Lower leg skin (tissue), 4 donors: Measurements from ENCODE around the gene ERN2. TPM values are rescaled to one million over a fixed set of nuclear protein-coding genes. Genes with fewer than 3 reads are reported as not detected.

Experiments
- DNase-seq, 2 donors: peaks; one replicate each; pipeline ENCODE4 v3.0.0-alpha.2; 2019; ENCODE audit warnings: low spot score in 2 of 2
- H3K4me3 ChIP-seq: fragments of 200-600 bp; sonication (generic); 2 replicates; pipeline ENCODE4 v1.5.1; 2017; ENCODE audit warnings: mild to moderate bottlenecking, low read depth; ENCODE audit not compliant: poor library complexity, severe bottlenecking
- CTCF ChIP-seq, 3 donors: fragments of 450-650 bp; IDR thresholded peaks; one replicate each; pipeline ENCODE4 v1.5.1; 2016; ENCODE audit warnings: antibody characterized with exemption in 3 of 3, mild to moderate bottlenecking in 3 of 3, moderate library complexity in 2 of 3
- POLR2A ChIP-seq, 2 donors: fragments of 450-650 bp; IDR thresholded peaks; one replicate each; pipeline ENCODE4 v1.6.1; 2016 to 2017; ENCODE audit warnings: antibody characterized with exemption in 2 of 2, mild to moderate bottlenecking in 1 of 2, moderate library complexity in 1 of 2
- WGBS, 2 donors: methylation state at CpG; one replicate each; pipeline ENCODE4 v1.1.5; 2018; 5-methylcytosine and 5-hydroxymethylcytosine counted together
- intact Hi-C: fragments of 100-400 bp; cut with DNase I; formaldehyde crosslinking; loops from one replicate; pipeline ENCODE4 v1.15.0; 2023; ENCODE audit warnings: low total_unique reads
- total RNA-seq, 4 donors: library from RNA; depleted of rRNA; stranded (reverse); fragments of >200 nt; gene quantifications; one replicate each; pipeline ENCODE4 v1.1.0, GENCODE V29; 2016

The ERN2 gene
- total RNA-seq, 4 donors from 2014 or later, result 0.25 to 2.4 (median 0.49) TPM

DNA sequence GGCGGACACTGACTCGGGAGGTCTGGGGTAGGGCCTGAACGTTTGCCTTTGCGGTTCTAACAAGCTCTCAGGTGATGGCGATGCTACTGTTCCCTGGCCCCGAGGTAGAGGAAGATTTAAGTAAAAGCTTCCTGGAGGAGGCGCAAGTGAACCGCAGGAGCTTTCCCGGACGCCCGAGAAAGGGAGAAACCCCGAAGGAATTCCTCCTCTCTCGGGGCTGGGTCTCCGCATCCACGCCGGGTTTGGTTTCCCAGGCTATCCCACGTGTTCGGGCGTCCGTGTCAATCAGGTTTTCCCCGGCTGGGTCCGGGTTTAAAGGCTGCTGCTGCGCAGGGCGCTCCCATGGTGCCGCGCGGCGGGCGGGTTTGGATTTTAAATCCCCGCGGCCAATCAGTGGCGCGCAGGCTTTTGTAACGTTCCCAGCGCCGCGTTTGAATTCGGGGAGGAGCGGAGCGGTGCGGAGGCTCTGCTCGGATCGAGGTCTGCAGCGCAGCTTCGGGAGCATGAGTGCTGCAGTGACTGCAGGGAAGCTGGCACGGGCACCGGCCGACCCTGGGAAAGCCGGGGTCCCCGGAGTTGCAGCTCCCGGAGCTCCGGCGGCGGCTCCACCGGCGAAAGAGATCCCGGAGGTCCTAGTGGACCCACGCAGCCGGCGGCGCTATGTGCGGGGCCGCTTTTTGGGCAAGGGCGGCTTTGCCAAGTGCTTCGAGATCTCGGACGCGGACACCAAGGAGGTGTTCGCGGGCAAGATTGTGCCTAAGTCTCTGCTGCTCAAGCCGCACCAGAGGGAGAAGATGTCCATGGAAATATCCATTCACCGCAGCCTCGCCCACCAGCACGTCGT lies 34.4 kb downstream of the ERN2 start, which contains the start of gene PLK1:
PLK1 (plus strand) TSS at position 460 of the 844 bp plus-strand sequence; CDS start at position 504, 44 bp downstream.
- intact Hi-C loops, result no loop called here
- H3K4me3 ChIP-seq, result peak within 1 kb of the TSS; percentile 19
- TF ChIP-seq POLR2A (IDR thresholded peaks at IDR 0.05) (no peak), CTCF (IDR thresholded peaks at IDR 0.05) (no peak)
- peak; percentile 42 to 91 for DNase-seq
- WGBS, 2 donors, result 1% methylated on average over 58 to 62 of the region's 75 CpGs

DNA sequence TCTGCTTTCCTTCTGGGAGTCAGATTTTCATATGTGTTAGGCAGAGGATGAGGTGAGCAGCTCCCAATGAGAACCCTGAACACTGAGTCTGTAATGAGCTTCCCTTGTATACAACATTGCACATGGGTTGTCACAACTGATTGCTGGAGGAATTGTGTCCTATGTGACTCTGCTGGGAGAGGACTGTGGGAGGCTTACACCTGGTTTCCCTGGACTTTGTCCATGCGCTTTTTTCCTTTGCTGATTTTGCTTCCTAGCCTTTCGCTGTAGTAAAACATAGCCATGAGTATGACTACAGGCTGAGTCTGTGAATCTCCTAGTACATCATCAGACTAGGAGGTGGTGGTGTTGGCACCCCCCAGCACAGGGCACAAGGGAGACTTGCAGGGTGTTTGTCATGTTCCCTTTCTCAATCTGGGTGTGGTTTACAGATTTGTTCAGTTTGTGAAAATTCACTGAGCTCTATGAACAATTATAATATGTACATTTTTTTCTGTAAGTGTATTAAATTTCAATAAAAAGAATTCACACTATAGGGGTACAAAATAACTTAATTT lies 36.0 kb downstream of the ERN2 start:
- 95 to 100% methylated on average over 2 of the region's 2 CpGs for WGBS, 2 donors
- TF ChIP-seq POLR2A (IDR thresholded peaks at IDR 0.05) (no peak), CTCF (IDR thresholded peaks at IDR 0.05) (no peak)
- H3K4me3 ChIP-seq, result no peak overlapping the region
- intact Hi-C loops, result no loop called here
- peak in 1 of 2 donors; percentile 31 for DNase-seq

GRCh38 chr16:23673971-23674614 lies 38.9 kb downstream of the ERN2 start:
- no peak overlapping the region for H3K4me3 ChIP-seq
- TF ChIP-seq CTCF (IDR thresholded peaks at IDR 0.05), result no peak
- TF ChIP-seq POLR2A (IDR thresholded peaks at IDR 0.05), result no peak
- WGBS, 2 donors, result 68 to 87% methylated on average over 8 of the region's 8 CpGs
- peak in 1 of 2 donors; percentile 20 for DNase-seq
- intact Hi-C loops, result no loop called here

DNA sequence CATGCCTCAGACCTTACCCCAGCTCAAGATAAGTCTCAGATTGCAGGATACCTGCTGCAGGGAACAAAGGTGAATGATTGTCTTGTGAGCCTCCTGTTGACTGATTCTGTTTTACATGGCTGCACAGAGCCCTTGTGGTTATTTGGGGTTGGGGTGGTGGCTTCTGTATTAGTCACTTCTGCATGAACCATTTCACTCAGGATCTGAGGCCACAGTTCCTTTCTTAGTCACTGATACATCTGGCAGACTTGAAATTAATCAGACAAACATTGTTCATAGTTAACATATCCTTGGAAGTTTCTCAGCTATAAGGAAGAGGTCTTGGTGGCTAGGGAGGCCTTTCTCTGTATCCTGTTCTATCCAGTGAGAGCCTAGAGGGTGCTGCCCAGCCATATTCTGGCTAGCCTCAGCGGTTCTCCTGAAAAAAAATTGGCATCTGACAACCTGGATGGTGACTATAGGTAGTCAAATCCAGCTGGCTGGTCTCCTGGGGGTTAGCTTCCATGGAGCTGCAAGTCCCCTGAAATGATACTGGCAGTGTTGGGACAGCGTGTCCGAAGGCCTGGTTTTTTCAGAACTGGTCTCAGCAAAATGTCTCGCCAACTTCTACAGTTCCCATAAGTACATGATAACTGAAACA lies 42.8 kb downstream of the ERN2 start:
- WGBS, 2 donors, result 82% methylated on average over 4 of the region's 4 CpGs
- no peak overlapping the region for H3K4me3 ChIP-seq
- intact Hi-C loops, result no loop called here
- TF ChIP-seq CTCF (IDR thresholded peaks at IDR 0.05) (no peak), POLR2A (IDR thresholded peaks at IDR 0.05) (no peak)
- peak in 1 of 2 donors; percentile 39 for DNase-seq

DNA sequence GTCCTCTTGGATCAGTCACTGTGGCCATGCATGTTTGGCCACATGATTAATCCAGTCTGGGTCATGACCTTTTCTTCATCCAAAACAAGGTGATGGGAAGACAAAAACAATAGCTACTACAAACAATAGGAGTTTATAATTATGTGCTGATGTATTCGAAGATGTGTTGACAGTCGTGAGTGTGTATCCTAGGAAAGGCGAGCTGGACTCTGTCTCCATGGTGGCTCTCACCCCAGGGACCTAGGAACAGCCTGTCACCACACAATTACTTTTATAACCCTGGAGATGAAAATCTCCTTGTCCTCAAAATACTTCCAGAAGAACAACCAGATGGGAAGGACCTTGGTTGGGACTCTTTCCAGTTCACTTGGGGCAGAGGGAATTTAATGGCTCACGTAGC lies 44.1 kb downstream of the ERN2 start:
- no peak for TF ChIP-seq CTCF (IDR thresholded peaks at IDR 0.05)
- no peak for TF ChIP-seq POLR2A (IDR thresholded peaks at IDR 0.05)
- no peak overlapping the region for H3K4me3 ChIP-seq
- DNase-seq, result no peak
- WGBS, 2 donors, result 89% methylated on average over 4 of the region's 4 CpGs
- intact Hi-C loops, result no loop called here
